Heart left ventricle (tissue), 16 donors: ENCODE measurements around the gene FAM171A2. TPM values are rescaled to one million over a fixed set of nuclear protein-coding genes. Genes with fewer than 3 reads are reported as not detected.
"Not testable (repeated sequence)": the region's sequence is repeated elsewhere in the genome, so short reads cannot be mapped to it uniquely, and the experiment has no call there.

Source experiments
- ATAC-seq, 4 donors: fragments of 200-7000 bp; cut with Tn5 transposase; one replicate each; pipeline ENCODE4 v1.9.1; 2020 to 2022; ENCODE audit warnings: moderate library complexity in 4 of 4, mild to moderate bottlenecking in 3 of 4, moderate number of reproducible peaks in 1 of 4
- DNase-seq, 5 donors: peaks; one replicate each; pipeline ENCODE4 v3.0.0-alpha.2; 2020
- H3K27ac ChIP-seq, 12 donors: fragments of 200-600 bp; sonication (generic) in 4 of 12; one replicate each; pipeline versions ENCODE4 v1.5.0 to v1.8.0; 2016 to 2022; ENCODE audit warnings: mild to moderate bottlenecking in 2 of 12
- H3K27me3 ChIP-seq, 9 donors: fragments of 200-600 bp; sonication (generic) in 2 of 9; one replicate each; pipeline versions ENCODE4 v1.5.1 to v1.8.0; 2016 to 2022; ENCODE audit warnings: mild to moderate bottlenecking in 3 of 9
- H3K36me3 ChIP-seq, 9 donors: fragments of 200-600 bp; sonication (generic) in 2 of 9; one replicate each; pipeline versions ENCODE4 v1.5.0 to v1.8.0; 2018 to 2022; ENCODE audit warnings: mild to moderate bottlenecking in 2 of 9
- H3K4me1 ChIP-seq, 12 donors: fragments of 200-600 bp; sonication (generic) in 4 of 12; one replicate each; pipeline versions ENCODE4 v1.5.0 to v1.8.0; 2016 to 2022; ENCODE audit warnings: mild to moderate bottlenecking in 3 of 12
- H3K4me3 ChIP-seq, 12 donors: fragments of 200-600 bp; sonication (generic) in 4 of 12; one replicate each; pipeline versions ENCODE4 v1.5.0 to v1.8.0; 2017 to 2022; ENCODE audit warnings: mild to moderate bottlenecking in 9 of 12, moderate library complexity in 4 of 12
- H3K9me3 ChIP-seq, 12 donors: fragments of 200-600 bp; sonication (generic) in 4 of 12; one replicate each; pipeline versions ENCODE4 v1.5.0 to v1.8.0; 2016 to 2022; ENCODE audit warnings: mild to moderate bottlenecking in 1 of 12
- CTCF ChIP-seq, 12 donors: fragments of 200-600 bp; sonication (generic) in 4 of 12; IDR thresholded peaks; one replicate each; pipeline versions ENCODE4 v1.5.0 to v1.8.0; 2018 to 2022; ENCODE audit warnings: antibody characterized with exemption in 12 of 12, mild to moderate bottlenecking in 5 of 12
- POLR2A ChIP-seq, 2 donors: fragments of 450-650 bp; IDR thresholded peaks; one replicate each; pipeline ENCODE4 v1.6.1; 2017; ENCODE audit warnings: antibody characterized with exemption in 2 of 2, mild to moderate bottlenecking in 2 of 2, moderate library complexity in 2 of 2
- WGBS, 4 donors: extraction: QIAGEN DNeasy Blood & Tissue Kit in 2 of 4; methylation state at CpG; one replicate each; pipeline versions ENCODE4 v1.1.5 to v1.1.7; 2013 to 2018; 5-methylcytosine and 5-hydroxymethylcytosine counted together
- intact Hi-C, 10 donors: fragments of 100-400 bp; cut with DNase I; formaldehyde crosslinking; loops; one replicate each; pipeline versions ENCODE4 v1.11.1 to v1.14.2; 2022
- polyA plus RNA-seq, 2 donors: library from polyadenylated mRNA; stranded (reverse); fragments of 200-250 nt; gene quantifications; one replicate each; pipeline ENCODE4 v1.2.3, GENCODE V29; 2013
- total RNA-seq, 9 donors: library from RNA; depleted of rRNA in 2 of 9; stranded (reverse); fragments of >200 nt in 2 of 9; fragmentation: NEBNext Ultra II Directional in 3 of 9; extraction: Animal tissue kit (Norgen Biotek cat#: 25700) in 3 of 9; gene quantifications; one replicate each; pipeline versions ENCODE4 v1.1.0 to v1.2.4, GENCODE V29; 2016 to 2023
- donor health status: ischemic (EF 13 %, LVEDD 7.1; RV severe dilation, severe dysfunction).
- donor health status: healthy with polysubstance abuse.
- donor health status: DM: no; HTN: yes; CAD: no.
- donor health status: DM: no; HTN: no; CAD: no.
- donor health status: ischemic (EF 25% LVEDD 6.9; RV normal size, moderate dysfunction).
- donor health status: ischemic (EF 25% LVEDD 5.7; RV mildly dilated, moderate dysfunction).
- donor health status: healthy.
- donor health status: DM: yes; HTN: yes; CAD: no.
- donor health status: ischemic (EF 35%, LVEDD 5.7; RV mildly dilated, moderate dysfunction).
- donor health status: nonischemic (EF 11% LVEDD 7.7; RV severe dilation, severe dysfunction).
- donor health status: DM: yes; HTN: yes; CAD: no.
- donor health status: PGD.
- donor health status: ischemic (EF 29% LVEDD 5.4; RV normal size, mild dysfunction).
- donor health status: nonischemic (EF 23%, LVEDD 6.1; RV moderate dilation, normal function).

Gene FAM171A2
- total and polyA plus RNA-seq, 11 donors: 0.40 to 2.1 (median 0.77) TPM

- intact Hi-C loops: loop anchor here in 1 of 10 donors (10.0 kb wide), 1 partner anchor 127 kb away; no protein-coding TSS in a partner anchor
- Histone ChIP-seq H3K27me3 (no peaks in the 10 kb centered on the region), H3K4me1 (peaks cover 0 to 5% (median 0%) of the 10 kb centered on the region in 12 donors), H3K4me3 (no peak overlapping the region), H3K36me3 (peaks cover 0 to 73% (median 63%) of the 10 kb centered on the region in 9 donors), H3K27ac (no peak overlapping the region), H3K9me3 (no peaks in the 10 kb centered on the region)
- DNase-seq (no peak), ATAC-seq (peak in 1 of 4 donors; percentile 15)
- TF ChIP-seq CTCF (IDR thresholded peaks at IDR 0.05): no peak
- no peak for TF ChIP-seq POLR2A (IDR thresholded peaks at IDR 0.05)
- 92 to 98% (median 95%) methylated on average over 7 to 8 of the region's 8 CpGs for WGBS, 4 donors
These were observed 34.1 kb upstream of the FAM171A2 start for GRCh38 chr17:44397479-44398440.

GRCh38 chr17:44396946-44397345 is 33.3 kb upstream of the FAM171A2 start:
- ATAC-seq (no peak), DNase-seq (no peak)
- Histone ChIP-seq H3K27ac (no peak overlapping the region), H3K36me3 (peaks cover 0 to 65% (median 55%) of the 10 kb centered on the region in 9 donors), H3K4me1 (peaks cover 0 to 5% (median 0%) of the 10 kb centered on the region in 12 donors), H3K9me3 (no peaks in the 10 kb centered on the region), H3K4me3 (no peak overlapping the region), H3K27me3 (no peaks in the 10 kb centered on the region)
- intact Hi-C loops: loop anchor here in 1 of 10 donors (10.0 kb wide), 1 partner anchor 128 kb away; no protein-coding TSS in a partner anchor
- 93 to 98% (median 95%) methylated on average over 5 of the region's 5 CpGs for WGBS, 4 donors
- no peak for TF ChIP-seq POLR2A (IDR thresholded peaks at IDR 0.05)
- TF ChIP-seq CTCF (IDR thresholded peaks at IDR 0.05): no peak

- peaks cover 0 to 5% (median 0%) of the 10 kb centered on the region in 12 donors for H3K4me1 ChIP-seq
- ATAC-seq (no peak), DNase-seq (no peak)
- no peaks in the 10 kb centered on the region for H3K27me3 ChIP-seq
- H3K9me3 ChIP-seq: no peaks in the 10 kb centered on the region
- H3K4me3 ChIP-seq: no peak overlapping the region
- no peak overlapping the region for H3K27ac ChIP-seq
- intact Hi-C loops: loop anchor here in 1 of 10 donors (10.0 kb wide), 1 partner anchor 130 kb away; no protein-coding TSS in a partner anchor
- TF ChIP-seq POLR2A (IDR thresholded peaks at IDR 0.05) (no peak), CTCF (IDR thresholded peaks at IDR 0.05) (no peak)
- H3K36me3 ChIP-seq: peaks cover 0 to 44% (median 33%) of the 10 kb centered on the region in 9 donors
- WGBS, 4 donors: 94 to 100% (median 98%) methylated on average over 2 of the region's 2 CpGs
These were observed 31.2 kb upstream of the FAM171A2 start for GRCh38 chr17:44394833-44395232.

GRCh38 chr17:44394112-44394511 is 30.5 kb upstream of the FAM171A2 start:
- H3K9me3 ChIP-seq, H3K4me1 ChIP-seq, ATAC-seq, H3K4me3 ChIP-seq, H3K27me3 ChIP-seq, DNase-seq, H3K27ac ChIP-seq: not testable (repeated sequence)
- 93 to 97% (median 96%) methylated on average over 9 of the region's 9 CpGs for WGBS, 4 donors
- peaks cover 0 to 37% (median 26%) of the 10 kb centered on the region in 9 donors for H3K36me3 ChIP-seq
- intact Hi-C loops: loop anchor here in 1 of 10 donors (10.0 kb wide), 1 partner anchor 131 kb away; no protein-coding TSS in a partner anchor
